Glutamatergic neuron (in vitro differentiated cells): ENCODE results near the gene DHH. TPM values are rescaled to one million over a fixed set of nuclear protein-coding genes. Genes with fewer than 3 reads are reported as not detected.

ENCODE experiments used
- DNase-seq: peaks from one replicate; pipeline ENCODE4 v3.0.0; 2022
- H3K27ac Mint-ChIP-seq: one replicate; pipeline ENCODE4 v1.8.0; 2020; ENCODE audit warnings: mild to moderate bottlenecking, mixed read lengths, inconsistent platforms; ENCODE audit not compliant: unreplicated experiment
- H3K27me3 Mint-ChIP-seq: one replicate; pipeline ENCODE4 v1.8.0; 2020; ENCODE audit warnings: mild to moderate bottlenecking, moderate library complexity, mixed read lengths, inconsistent platforms; ENCODE audit not compliant: unreplicated experiment
- H3K36me3 Mint-ChIP-seq: one replicate; pipeline ENCODE4 v1.8.0; 2020; ENCODE audit warnings: mild to moderate bottlenecking, mixed read lengths, inconsistent platforms; ENCODE audit not compliant: unreplicated experiment
- H3K4me1 Mint-ChIP-seq: one replicate; pipeline ENCODE4 v1.8.0; 2020; ENCODE audit warnings: mild to moderate bottlenecking, low read depth, mixed read lengths, inconsistent platforms; ENCODE audit not compliant: unreplicated experiment
- H3K4me3 Mint-ChIP-seq: one replicate; pipeline ENCODE4 v1.8.0; 2020; ENCODE audit warnings: mild to moderate bottlenecking, mixed read lengths, inconsistent platforms; ENCODE audit not compliant: unreplicated experiment
- H3K9me3 Mint-ChIP-seq: one replicate; pipeline ENCODE4 v1.8.0; 2020; ENCODE audit warnings: mild to moderate bottlenecking, moderate library complexity, mixed read lengths, inconsistent platforms; ENCODE audit not compliant: unreplicated experiment
- total RNA-seq: library from RNA; stranded (reverse); fragmentation: NEBNext Ultra II Directional; extraction: Animal tissue kit (Norgen Biotek cat#: 25700); gene quantifications from one replicate; pipeline ENCODE4 v1.2.1, GENCODE V29; 2021; ENCODE audit not compliant: unreplicated experiment
- TF ChIP-seq, protein P1 (sequence below): fragments of 200-600 bp; sonication (generic); IDR thresholded peaks from one replicate; pipeline ENCODE4 v1.5.0; 2021; ENCODE audit not compliant: partially characterized antibody, unreplicated experiment

Gene DHH
- total RNA-seq, 1 donor from 2014 or later, result 1.2 TPM

DNA sequence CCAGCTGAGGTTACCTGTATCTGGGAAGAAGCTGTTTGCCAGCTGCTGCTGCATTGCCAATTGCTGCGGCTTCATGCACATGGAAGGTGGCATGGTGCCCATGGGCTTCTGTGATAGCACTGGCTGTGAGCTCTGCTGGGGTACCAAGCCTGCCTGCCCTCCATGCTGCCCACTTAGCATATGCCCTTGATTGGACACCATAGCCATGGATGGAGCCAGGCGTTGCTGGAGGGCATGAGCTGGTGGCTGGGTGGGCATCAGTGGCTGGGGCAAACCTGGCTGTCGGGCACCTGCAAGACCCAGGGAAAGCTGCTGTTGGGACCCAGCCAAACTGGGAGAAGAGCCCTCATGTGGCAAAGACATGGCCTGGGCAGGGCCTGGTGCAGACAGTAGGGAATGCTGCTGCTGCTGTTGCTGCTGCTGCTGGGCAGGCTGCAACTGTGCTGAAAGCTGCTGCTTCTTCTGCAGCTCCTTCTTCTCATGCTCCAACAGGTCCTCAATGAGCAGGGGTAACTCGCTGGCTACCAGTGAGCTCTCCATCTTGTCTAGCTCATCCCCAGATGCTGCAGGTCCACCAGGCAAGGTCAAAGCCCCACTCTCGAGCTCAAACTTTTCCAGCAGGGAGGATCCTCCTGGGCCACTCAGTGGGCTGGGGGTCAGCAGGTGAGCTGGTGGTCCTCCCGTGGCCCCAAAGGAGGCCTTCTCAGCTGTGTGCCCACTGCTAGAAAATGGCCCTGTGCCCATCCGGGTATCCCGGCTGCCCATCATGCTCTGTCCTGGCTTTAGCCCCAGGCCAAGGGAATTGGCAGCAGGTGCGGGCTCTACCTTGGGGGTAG lies 57.3 kb downstream of the DHH start:
- peaks cover 1% of the 10 kb centered on the region for H3K27me3 Mint-ChIP-seq
- TF ChIP-seq, protein P1, sequence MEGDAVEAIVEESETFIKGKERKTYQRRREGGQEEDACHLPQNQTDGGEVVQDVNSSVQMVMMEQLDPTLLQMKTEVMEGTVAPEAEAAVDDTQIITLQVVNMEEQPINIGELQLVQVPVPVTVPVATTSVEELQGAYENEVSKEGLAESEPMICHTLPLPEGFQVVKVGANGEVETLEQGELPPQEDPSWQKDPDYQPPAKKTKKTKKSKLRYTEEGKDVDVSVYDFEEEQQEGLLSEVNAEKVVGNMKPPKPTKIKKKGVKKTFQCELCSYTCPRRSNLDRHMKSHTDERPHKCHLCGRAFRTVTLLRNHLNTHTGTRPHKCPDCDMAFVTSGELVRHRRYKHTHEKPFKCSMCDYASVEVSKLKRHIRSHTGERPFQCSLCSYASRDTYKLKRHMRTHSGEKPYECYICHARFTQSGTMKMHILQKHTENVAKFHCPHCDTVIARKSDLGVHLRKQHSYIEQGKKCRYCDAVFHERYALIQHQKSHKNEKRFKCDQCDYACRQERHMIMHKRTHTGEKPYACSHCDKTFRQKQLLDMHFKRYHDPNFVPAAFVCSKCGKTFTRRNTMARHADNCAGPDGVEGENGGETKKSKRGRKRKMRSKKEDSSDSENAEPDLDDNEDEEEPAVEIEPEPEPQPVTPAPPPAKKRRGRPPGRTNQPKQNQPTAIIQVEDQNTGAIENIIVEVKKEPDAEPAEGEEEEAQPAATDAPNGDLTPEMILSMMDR, result no peak
- no peak overlapping the region for H3K27ac Mint-ChIP-seq
- H3K4me3 Mint-ChIP-seq, result no peak overlapping the region
- H3K4me1 Mint-ChIP-seq, result peaks cover 2% of the 10 kb centered on the region
- peaks cover 3% of the 10 kb centered on the region for H3K9me3 Mint-ChIP-seq
- DNase-seq, result no peak
- H3K36me3 Mint-ChIP-seq, result no peaks in the 10 kb centered on the region

Other genes starting within 250 kb of the DHH start
- gene DDX23, start 242.6 kb downstream of the DHH start, total RNA-seq, result 65.7 TPM
- gene RND1, start 228.9 kb downstream of the DHH start, total RNA-seq, result 1.8 TPM
- 12.3 TPM for gene FKBP11, start 169.3 kb downstream of the DHH start, total RNA-seq
- 162 TPM for gene ARF3, start 137.3 kb downstream of the DHH start, total RNA-seq
- not detected for gene WNT10B, start 123.1 kb downstream of the DHH start, total RNA-seq
- gene WNT1, start 116.5 kb downstream of the DHH start, total RNA-seq, result not detected
- 6.4 TPM for gene DDN, start 95.4 kb downstream of the DHH start, total RNA-seq
- gene PRKAG1, start 76.0 kb downstream of the DHH start, total RNA-seq, result 58.2 TPM
- gene KMT2D, start 34.0 kb downstream of the DHH start, total RNA-seq, result 144 TPM
- gene RHEBL1, start 24.8 kb downstream of the DHH start, total RNA-seq, result 2.3 TPM
- gene LMBR1L, start 16.0 kb upstream of the DHH start, total RNA-seq, result 371 TPM
- gene TUBA1B, start 36.6 kb upstream of the DHH start, total RNA-seq, result 924 TPM
- 7,184 TPM for gene TUBA1A, start 94.3 kb upstream of the DHH start, total RNA-seq
- 66.7 TPM for gene TUBA1C, start 170.3 kb upstream of the DHH start, total RNA-seq
- 2,189 TPM for gene PRPH, start 200.3 kb upstream of the DHH start, total RNA-seq
- 11.7 TPM for gene TROAP, start 228.5 kb upstream of the DHH start, total RNA-seq
- 4.8 TPM for gene C1QL4, start 242.4 kb upstream of the DHH start, total RNA-seq